Measurements from ENCODE around the gene CCDC82. TPM values are rescaled to one million over a fixed set of nuclear protein-coding genes. Genes with fewer than 3 reads are reported as not detected.

Gene CCDC82
- total RNA-seq, 1 donor from 2014 or later, result 28.4 TPM

GRCh38 chr11:96332126-96332771, 57.5 kb downstream of the CCDC82 start:
- no peak for DNase-seq
- Histone ChIP-seq H3K27me3 (no peaks in the 10 kb centered on the region), H3K27ac (peak overlapping the region; percentile 65), H3K4me3 (no peak overlapping the region), H3K4me1 (peaks cover 69% of the 10 kb centered on the region), H3K36me3 (no peaks in the 10 kb centered on the region), H3K9me3 (no peaks in the 10 kb centered on the region)
- intact Hi-C loops (cut with DNase I), result no loop called here
- ATAC-seq, result peak; percentile 38
- no peak for TF ChIP-seq CTCF (IDR thresholded peaks at IDR 0.05)

- peak; percentile 83 for DNase-seq
- H3K27ac ChIP-seq, result peak overlapping the region; percentile 65
Observed at GRCh38 chr11:96331699-96332116, 58.0 kb downstream of the CCDC82 start.

GRCh38 chr11:96330511-96330859, 59.2 kb downstream of the CCDC82 start:
- H3K36me3 ChIP-seq, result no peaks in the 10 kb centered on the region
- DNase-seq, result no peak
- H3K27ac ChIP-seq, result no peak overlapping the region
- no peaks in the 10 kb centered on the region for H3K27me3 ChIP-seq
- peaks cover 59% of the 10 kb centered on the region for H3K4me1 ChIP-seq
- intact Hi-C loops (cut with DNase I), result no loop called here
- no peak overlapping the region for H3K4me3 ChIP-seq
- TF ChIP-seq CTCF (IDR thresholded peaks at IDR 0.05), result no peak
- no peaks in the 10 kb centered on the region for H3K9me3 ChIP-seq
- no peak for ATAC-seq

More at GRCh38 chr11:96331699-96332116, 58.0 kb downstream of the CCDC82 start:
- no peaks in the 10 kb centered on the region for H3K27me3 ChIP-seq
- no peaks in the 10 kb centered on the region for H3K9me3 ChIP-seq
- H3K36me3 ChIP-seq, result no peaks in the 10 kb centered on the region
- H3K4me3 ChIP-seq, result no peak overlapping the region
- TF ChIP-seq CTCF (IDR thresholded peaks at IDR 0.05), result no peak
- intact Hi-C loops (cut with DNase I), result no loop called here
- ATAC-seq, result peak; percentile 74
- peaks cover 63% of the 10 kb centered on the region for H3K4me1 ChIP-seq

GRCh38 chr11:96329855-96330510, 59.7 kb downstream of the CCDC82 start:
- intact Hi-C loops (cut with DNase I), result no loop called here
- peaks cover 59% of the 10 kb centered on the region for H3K4me1 ChIP-seq
- no peak overlapping the region for H3K4me3 ChIP-seq
- no peak for ATAC-seq
- no peaks in the 10 kb centered on the region for H3K27me3 ChIP-seq
- H3K36me3 ChIP-seq, result no peaks in the 10 kb centered on the region
- no peaks in the 10 kb centered on the region for H3K9me3 ChIP-seq
- no peak for TF ChIP-seq CTCF (IDR thresholded peaks at IDR 0.05)
- H3K27ac ChIP-seq, result peak overlapping the region; percentile 67
- DNase-seq, result no peak

- ATAC-seq, result peak; percentile 86
- Histone ChIP-seq H3K36me3 (no peaks in the 10 kb centered on the region), H3K9me3 (no peaks in the 10 kb centered on the region), H3K4me3 (no peak overlapping the region), H3K27me3 (no peaks in the 10 kb centered on the region), H3K27ac (peak overlapping the region; percentile 67), H3K4me1 (peaks cover 57% of the 10 kb centered on the region)
- intact Hi-C loops (cut with DNase I), result no loop called here
- TF ChIP-seq CTCF (IDR thresholded peaks at IDR 0.05), result no peak
- no peak for DNase-seq
Observed at GRCh38 chr11:96329419-96329818, 60.3 kb downstream of the CCDC82 start.
